ENCODE data around the gene CYLD. TPM values are rescaled to one million over a fixed set of nuclear protein-coding genes. Genes with fewer than 3 reads are reported as not detected.
A peak's percentile ranks its signal among the peaks of the same experiment; 100 is the strongest.

Gene CYLD
- total and polyA plus RNA-seq, 12 donors = 10.3 to 61.7 (median 37.1) TPM

- TF ChIP-seq CTCF (IDR thresholded peaks at IDR 0.05) = no peak
- peaks cover 0 to 16% (median 0%) of the 10 kb centered on the region in 9 donors for H3K36me3 ChIP-seq
- intact Hi-C loops (cut with DNase I) = loop anchor here in 7 of 10 donors (5.0 to 10.0 kb wide), 9 partner anchors 60 to 780 kb away; partner anchors contain the start of genes BRD7 (in 1 of the 7), CNEP1R1 (in 1 of the 7) and CYLD (in 1 of the 7)
- no peak for DNase-seq
- no peak for ATAC-seq
- WGBS, 2 donors = 90% methylated on average over 10 of the region's 10 CpGs
- no peaks in the 10 kb centered on the region for H3K9me3 ChIP-seq
- no peak overlapping the region for H3K4me3 ChIP-seq
- no peaks in the 10 kb centered on the region for H3K27me3 ChIP-seq
- H3K4me1 ChIP-seq = peaks cover 0 to 13% (median 6%) of the 10 kb centered on the region in 9 donors
- H3K27ac ChIP-seq = no peak overlapping the region
Measured at GRCh38 chr16:50804290-50804907, 62.5 kb downstream of the CYLD start.

- H3K36me3 ChIP-seq = peaks cover 0 to 9% (median 0%) of the 10 kb centered on the region in 9 donors
- TF ChIP-seq CTCF (IDR thresholded peaks at IDR 0.05) = peak; percentile 85 to 97 (median 92)
- no peaks in the 10 kb centered on the region for H3K27me3 ChIP-seq
- 10 to 11% methylated on average over 26 of the region's 26 CpGs for WGBS, 2 donors
- peak overlapping the region in 9 of 10 donors; percentile 4 to 50 (median 41) for H3K4me3 ChIP-seq
- peak overlapping the region in 8 of 10 donors; percentile 5 to 61 (median 29) for H3K27ac ChIP-seq
- intact Hi-C loops (cut with DNase I) = loop anchor here in 9 of 10 donors (5.0 to 10.0 kb wide), 12 partner anchors 62 to 784 kb away; partner anchors contain the start of genes BRD7 (in 1 of the 9), CNEP1R1 (in 1 of the 9) and CYLD (in 1 of the 9)
- H3K9me3 ChIP-seq = no peaks in the 10 kb centered on the region
- peak; percentile 67 to 85 for DNase-seq
- ATAC-seq = peak; percentile 90 to 95 (median 94)
- H3K4me1 ChIP-seq = peaks cover 0 to 13% (median 6%) of the 10 kb centered on the region in 9 donors
Measured at GRCh38 chr16:50806099-50807062, 64.5 kb downstream of the CYLD start.

DNA sequence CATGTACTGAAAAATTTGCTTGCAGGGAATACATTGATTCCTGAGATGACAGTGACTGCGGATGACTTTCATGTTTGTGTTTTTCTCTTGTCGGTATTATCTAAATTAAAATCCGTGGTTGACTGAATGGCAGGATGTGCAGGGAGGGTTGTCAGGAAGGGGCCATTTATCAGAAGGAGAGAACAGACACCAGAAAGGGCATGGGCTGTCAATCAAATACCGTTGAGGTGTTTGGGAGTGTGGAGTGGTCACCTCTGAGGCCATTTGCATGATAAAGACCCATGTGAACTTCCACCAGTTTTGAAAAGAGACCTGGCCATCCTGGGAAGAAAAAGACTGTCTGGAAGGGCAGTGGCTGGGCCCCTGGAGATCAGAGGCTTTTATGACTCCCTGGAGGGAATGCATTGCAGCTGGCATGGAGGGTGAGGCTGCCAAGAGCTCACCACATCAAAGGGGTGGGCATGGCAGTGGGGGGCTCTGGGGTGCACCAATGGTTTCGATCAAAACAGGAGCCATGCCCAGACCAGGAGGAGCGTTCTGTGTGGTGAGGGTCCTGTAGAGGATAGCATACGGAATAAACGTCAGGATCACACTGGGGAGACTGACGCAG lies 67.1 kb downstream of the CYLD start:
- TF ChIP-seq CTCF (IDR thresholded peaks at IDR 0.05) = no peak
- H3K4me1 ChIP-seq = peaks cover 0 to 13% (median 6%) of the 10 kb centered on the region in 9 donors
- no peak overlapping the region for H3K27ac ChIP-seq
- no peaks in the 10 kb centered on the region for H3K36me3 ChIP-seq
- H3K9me3 ChIP-seq = no peaks in the 10 kb centered on the region
- H3K27me3 ChIP-seq = no peaks in the 10 kb centered on the region
- ATAC-seq (no peak), DNase-seq (no peak)
- intact Hi-C loops (cut with DNase I) = loop anchor here in 9 of 10 donors (5.0 to 10.0 kb wide), 12 partner anchors 64 to 787 kb away; partner anchors contain the start of genes BRD7 (in 1 of the 9), CNEP1R1 (in 1 of the 9) and CYLD (in 1 of the 9)
- H3K4me3 ChIP-seq = no peak overlapping the region
- WGBS, 2 donors = 65 to 71% methylated on average over 9 of the region's 9 CpGs
